ENCODE data around the gene KRT15.

The KRT15 gene

DNA sequence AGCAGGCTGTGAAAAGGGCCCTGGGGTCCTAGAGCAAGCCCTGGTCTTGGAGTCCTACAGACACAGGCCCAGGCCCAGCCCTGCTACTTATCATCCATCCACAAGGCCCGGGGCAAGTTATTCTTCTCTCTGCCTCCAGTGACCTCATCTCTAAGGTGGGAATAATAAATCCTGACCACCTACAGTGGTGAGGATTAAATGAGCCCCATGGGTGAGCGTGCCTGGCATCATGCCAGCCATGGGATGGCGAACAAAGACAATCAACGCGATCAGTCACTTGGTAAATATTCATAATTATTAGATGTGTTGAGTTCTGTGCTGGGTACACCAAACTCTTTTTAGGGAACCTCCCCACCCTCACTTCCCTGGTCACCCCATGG, 5.5 kb downstream of the KRT15 start:
- no peaks in the 10 kb centered on the region for H3K9me3 ChIP-seq
- H3K4me1 ChIP-seq, result no peaks in the 10 kb centered on the region
- no peak overlapping the region for H3K4me3 ChIP-seq
- in situ Hi-C loops (cut with MboI; ENCODE audit: low sequenced_read_pairs), result no loop called here
- no peaks in the 10 kb centered on the region for H3K36me3 ChIP-seq (replicated peaks)
- 0 out of 2 replicates have a peak, but pooled peaks cover 2% of the 10 kb centered on the region for H3K27me3 ChIP-seq (ENCODE audit: low read depth)
- DNase-seq (ENCODE audit: low spot score in 2 of 2), result no peak

DNA sequence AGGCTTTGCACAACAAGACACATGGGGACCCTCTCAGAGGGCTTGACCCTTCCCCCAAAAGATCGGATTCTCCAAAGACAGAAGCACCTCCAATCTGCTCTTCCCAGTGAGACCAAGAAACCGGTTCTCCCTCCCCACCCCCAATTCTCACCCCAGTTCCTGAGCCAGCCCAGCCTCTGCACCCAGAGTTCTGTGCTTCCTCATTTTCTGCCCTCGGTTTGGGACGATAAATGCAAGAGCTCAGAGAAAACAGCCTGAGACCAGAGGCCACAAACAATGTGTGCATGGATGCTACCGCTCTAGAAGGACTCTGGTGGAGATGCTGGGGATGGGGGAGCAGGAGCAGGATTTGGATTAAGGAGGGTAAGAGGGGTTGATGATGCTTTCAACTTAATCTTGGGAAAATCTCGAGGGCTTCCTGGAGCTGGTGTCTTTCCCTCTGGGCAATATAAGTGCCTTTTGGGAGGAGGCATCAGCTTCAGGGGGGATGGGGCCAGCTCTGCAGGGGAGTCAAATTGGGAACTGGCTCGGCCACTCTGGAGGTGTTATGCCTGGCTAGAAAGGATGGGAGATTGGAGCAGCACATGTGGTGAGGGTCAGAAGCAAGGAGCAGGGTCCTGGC, 6.0 kb downstream of the KRT15 start:
- H3K27me3 ChIP-seq (ENCODE audit: low read depth), result 0 out of 2 replicates have a peak, but pooled peaks cover 2% of the 10 kb centered on the region
- in situ Hi-C loops (cut with MboI; ENCODE audit: low sequenced_read_pairs), result no loop called here
- H3K9me3 ChIP-seq, result no peaks in the 10 kb centered on the region
- no peak overlapping the region for H3K4me3 ChIP-seq
- no peak for DNase-seq (ENCODE audit: low spot score in 2 of 2)
- H3K36me3 ChIP-seq (replicated peaks), result no peaks in the 10 kb centered on the region
- H3K4me1 ChIP-seq, result no peaks in the 10 kb centered on the region

GRCh38 chr17:41511716-41512115, 7.0 kb downstream of the KRT15 start:
- Histone ChIP-seq H3K36me3 (replicated peaks) (no peaks in the 10 kb centered on the region), H3K4me1 (no peaks in the 10 kb centered on the region), H3K9me3 (no peaks in the 10 kb centered on the region), H3K4me3 (no peak overlapping the region), H3K27me3 (ENCODE audit: low read depth) (0 out of 2 replicates have a peak, but pooled peaks cover 2% of the 10 kb centered on the region)
- no peak for DNase-seq (ENCODE audit: low spot score in 2 of 2)
- in situ Hi-C loops (cut with MboI; ENCODE audit: low sequenced_read_pairs), result no loop called here

DNA sequence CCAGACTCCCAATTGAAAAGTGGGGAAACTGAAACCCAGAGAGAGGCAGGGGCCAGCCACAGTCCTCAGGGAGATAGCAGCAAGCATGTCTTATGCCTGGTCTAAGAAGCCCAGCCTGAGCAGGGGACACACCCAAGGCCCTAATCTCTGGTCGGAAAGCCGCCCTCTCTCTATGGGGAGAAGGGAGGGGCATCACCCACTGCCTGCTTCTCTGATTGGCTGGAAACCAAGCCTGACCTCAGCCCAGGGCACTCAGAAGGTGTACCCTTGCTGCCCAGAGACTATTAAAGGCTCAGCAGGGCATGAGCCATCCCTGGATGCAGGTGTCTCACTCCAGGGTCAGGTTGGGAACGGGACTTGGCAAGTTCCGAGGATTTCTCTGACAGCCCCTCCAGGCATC, 7.6 kb downstream of the KRT15 start:
- Histone ChIP-seq H3K36me3 (replicated peaks) (no peaks in the 10 kb centered on the region), H3K4me1 (no peaks in the 10 kb centered on the region), H3K4me3 (no peak overlapping the region), H3K9me3 (no peaks in the 10 kb centered on the region), H3K27me3 (ENCODE audit: low read depth) (0 out of 2 replicates have a peak, but pooled peaks cover 2% of the 10 kb centered on the region)
- in situ Hi-C loops (cut with MboI; ENCODE audit: low sequenced_read_pairs), result no loop called here
- no peak for DNase-seq (ENCODE audit: low spot score in 2 of 2)

GRCh38 chr17:41510251-41511065, 8.2 kb downstream of the KRT15 start:
- H3K4me1 ChIP-seq, result no peaks in the 10 kb centered on the region
- DNase-seq (ENCODE audit: low spot score in 2 of 2), result no peak
- in situ Hi-C loops (cut with MboI; ENCODE audit: low sequenced_read_pairs), result no loop called here
- H3K36me3 ChIP-seq (replicated peaks), result no peaks in the 10 kb centered on the region
- no peaks in the 10 kb centered on the region for H3K9me3 ChIP-seq
- no peak overlapping the region for H3K4me3 ChIP-seq
- H3K27me3 ChIP-seq (ENCODE audit: low read depth), result 0 out of 2 replicates have a peak, but pooled peaks cover 2% of the 10 kb centered on the region

- no peak for DNase-seq (ENCODE audit: low spot score in 2 of 2)
Observed at GRCh38 chr17:41507315-41507880, 11.3 kb downstream of the KRT15 start.

DNA sequence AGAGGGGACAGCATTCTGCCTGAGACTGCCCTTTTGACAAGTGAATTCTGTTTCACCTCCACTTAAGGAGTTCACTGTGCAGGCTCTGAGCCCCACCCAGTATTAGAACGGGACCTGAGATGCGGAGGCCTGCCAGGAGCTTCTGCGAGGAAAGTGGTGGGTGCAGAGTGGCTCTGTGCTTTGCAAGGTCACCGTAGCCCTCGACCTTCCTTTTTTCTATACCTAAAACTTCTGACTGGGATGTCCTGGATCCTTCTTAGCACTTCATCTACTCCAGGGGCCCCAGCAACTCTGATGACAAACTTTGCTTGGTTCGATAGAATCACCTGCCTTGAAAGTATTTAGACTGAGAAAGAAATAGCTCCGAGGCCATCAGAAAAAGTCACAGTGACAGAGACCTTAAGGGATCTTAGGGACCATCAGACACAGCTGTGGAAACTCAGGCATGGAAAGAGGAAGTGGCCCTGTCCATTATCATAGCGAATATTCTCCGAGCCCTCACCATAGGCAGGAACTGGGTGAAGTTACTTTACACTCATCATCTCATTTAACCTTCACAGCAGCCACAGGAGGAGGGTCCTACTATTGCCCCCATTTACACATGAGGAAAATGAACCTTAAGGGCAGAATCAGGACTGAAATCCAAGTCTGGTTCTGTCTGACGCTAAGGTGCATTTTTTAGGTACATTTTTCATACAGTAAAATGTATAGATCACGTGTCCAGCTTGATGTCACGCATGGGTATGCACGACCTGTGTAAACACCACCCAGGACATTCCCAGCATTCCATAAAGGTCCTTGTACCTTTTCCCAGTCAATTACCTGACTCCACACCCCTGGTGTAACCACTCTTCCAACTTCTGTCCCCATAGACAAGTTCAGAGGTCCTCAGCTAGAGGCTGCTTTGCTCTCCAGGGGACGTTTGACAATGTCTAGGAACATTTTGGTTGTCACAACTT, 12.6 kb downstream of the KRT15 start:
- no peak for DNase-seq (ENCODE audit: low spot score in 2 of 2)
- Histone ChIP-seq H3K4me3 (no peak overlapping the region), H3K9me3 (no peaks in the 10 kb centered on the region), H3K27me3 (ENCODE audit: low read depth) (0 out of 2 replicates have a peak, but pooled peaks cover 2% of the 10 kb centered on the region), H3K4me1 (no peaks in the 10 kb centered on the region), H3K36me3 (replicated peaks) (no peaks in the 10 kb centered on the region)
- in situ Hi-C loops (cut with MboI; ENCODE audit: low sequenced_read_pairs), result no loop called here

More at GRCh38 chr17:41507315-41507880, 11.3 kb downstream of the KRT15 start:
- Histone ChIP-seq H3K9me3 (no peaks in the 10 kb centered on the region), H3K27me3 (ENCODE audit: low read depth) (0 out of 2 replicates have a peak, but pooled peaks cover 2% of the 10 kb centered on the region), H3K4me3 (no peak overlapping the region), H3K4me1 (no peaks in the 10 kb centered on the region), H3K36me3 (replicated peaks) (no peaks in the 10 kb centered on the region)
- in situ Hi-C loops (cut with MboI; ENCODE audit: low sequenced_read_pairs), result no loop called here

- Histone ChIP-seq H3K4me3 (no peak within 1 kb of the TSS), H3K27me3 (ENCODE audit: low read depth) (0 out of 2 replicates have a peak, but pooled peaks cover 2% of the 10 kb centered on the region), H3K4me1 (no peaks in the 10 kb centered on the region), H3K9me3 (no peaks in the 10 kb centered on the region), H3K36me3 (replicated peaks) (no peaks in the 10 kb centered on the region)
- in situ Hi-C loops (cut with MboI; ENCODE audit: low sequenced_read_pairs), result no loop called here
- DNase-seq (ENCODE audit: low spot score in 2 of 2), result no peak
Observed at GRCh38 chr17:41505007-41505808, 13.5 kb downstream of the KRT15 start, which contains the start of gene KRT13. Gene KRT13, minus strand, starts transcription at chr17:41505612. Its CDS starts 62 bp downstream, at chr17:41505550.

- H3K27me3 ChIP-seq (ENCODE audit: low read depth), result 0 out of 2 replicates have a peak, but pooled peaks cover 2% of the 10 kb centered on the region
- H3K4me3 ChIP-seq, result no peak overlapping the region
- no peaks in the 10 kb centered on the region for H3K4me1 ChIP-seq
- no peaks in the 10 kb centered on the region for H3K36me3 ChIP-seq (replicated peaks)
- DNase-seq (ENCODE audit: low spot score in 2 of 2), result no peak
- in situ Hi-C loops (cut with MboI; ENCODE audit: low sequenced_read_pairs), result no loop called here
- H3K9me3 ChIP-seq, result no peaks in the 10 kb centered on the region
Observed at GRCh38 chr17:41504246-41504977, 14.3 kb downstream of the KRT15 start.

DNA sequence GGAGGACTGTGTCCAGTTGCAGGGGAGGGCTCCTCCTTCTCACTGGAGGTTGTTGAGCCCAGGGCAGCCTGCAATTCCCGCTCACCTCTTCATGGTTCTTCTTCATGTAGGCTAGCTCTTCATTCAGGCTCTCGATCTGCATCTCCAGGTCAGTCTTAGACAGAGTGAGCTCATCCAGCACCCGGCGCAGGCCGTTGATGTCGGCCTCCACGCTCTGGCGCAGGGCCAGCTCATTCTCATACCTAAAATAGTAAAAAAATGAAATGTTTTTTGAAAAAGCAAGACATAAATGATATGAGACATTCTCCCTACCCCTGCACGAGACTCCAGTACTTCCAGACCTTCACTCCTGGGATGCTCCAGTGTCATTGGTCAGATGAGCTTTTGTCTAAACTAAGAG, 15.5 kb downstream of the KRT15 start:
- Histone ChIP-seq H3K4me1 (no peaks in the 10 kb centered on the region), H3K9me3 (no peaks in the 10 kb centered on the region), H3K36me3 (replicated peaks) (no peaks in the 10 kb centered on the region), H3K4me3 (no peak overlapping the region), H3K27me3 (ENCODE audit: low read depth) (no peaks in the 10 kb centered on the region)
- no peak for DNase-seq (ENCODE audit: low spot score in 2 of 2)
- in situ Hi-C loops (cut with MboI; ENCODE audit: low sequenced_read_pairs), result no loop called here

DNA sequence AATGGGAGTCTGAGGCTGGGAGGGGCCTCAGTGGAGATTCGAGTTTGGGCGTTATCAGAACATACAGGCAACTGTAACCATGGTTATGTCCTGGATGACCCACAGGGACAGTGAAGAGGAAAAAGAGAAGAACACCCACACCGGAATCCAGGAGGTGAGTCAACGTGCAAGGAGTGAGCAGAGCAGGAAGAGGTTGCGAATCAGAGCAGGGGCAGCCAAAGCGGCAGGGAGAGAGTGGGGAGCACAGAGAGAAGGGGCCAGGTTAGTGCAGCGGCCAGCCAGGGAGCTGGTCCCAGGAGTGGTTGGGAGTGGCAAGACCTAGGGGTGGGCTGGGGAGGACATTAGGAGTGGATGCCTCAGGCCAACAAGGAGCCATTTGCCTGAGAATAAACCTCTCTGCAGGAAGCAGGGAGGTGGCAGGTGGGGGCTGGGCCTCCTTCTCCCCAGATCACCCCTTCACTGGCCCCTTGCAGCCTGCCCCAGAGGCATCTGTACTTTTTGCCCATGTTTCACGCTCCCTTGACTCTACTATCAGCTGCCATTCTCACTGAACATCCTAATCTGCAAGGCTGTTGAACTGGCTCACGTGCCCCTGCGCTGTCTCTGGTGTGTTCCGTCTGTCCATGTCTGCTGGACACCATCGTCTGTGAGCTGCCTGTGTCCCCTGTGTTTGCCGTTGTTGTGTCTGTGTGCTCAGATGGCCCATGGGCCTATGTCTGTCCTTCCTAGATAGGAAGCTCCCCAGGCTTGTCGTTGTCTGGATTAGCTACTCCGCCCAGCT, 18.4 kb downstream of the KRT15 start:
- Histone ChIP-seq H3K27me3 (ENCODE audit: low read depth) (no peaks in the 10 kb centered on the region), H3K9me3 (no peaks in the 10 kb centered on the region), H3K4me1 (no peaks in the 10 kb centered on the region), H3K4me3 (no peak overlapping the region), H3K36me3 (replicated peaks) (no peaks in the 10 kb centered on the region)
- no peak for DNase-seq (ENCODE audit: low spot score in 2 of 2)
- in situ Hi-C loops (cut with MboI; ENCODE audit: low sequenced_read_pairs), result no loop called here
